Mesenchymal stem cell (in vitro differentiated cells and primary cell): ENCODE results near the gene PRKAG2.
"Not testable (repeated sequence)": the region's sequence is repeated elsewhere in the genome, so short reads cannot be mapped to it uniquely, and the experiment has no call there.

Source experiments
- DNase-seq: peaks from one replicate; pipeline ENCODE4 v3.0.0-alpha.2; 2013
- H2AFZ ChIP-seq: one replicate; pipeline ENCODE4 v1.6.1; 2013; ENCODE audit warnings: low read depth, mild to moderate bottlenecking, control low read depth, inconsistent platforms, low read length, moderate library complexity
- H2AK5ac ChIP-seq: 2 replicates; pipeline ENCODE4 v1.6.1; 2013; ENCODE audit warnings: low read length, moderate library complexity, mild to moderate bottlenecking, inconsistent platforms; ENCODE audit not compliant: severe bottlenecking
- H2BK120ac ChIP-seq: one replicate; pipeline ENCODE4 v1.6.1; 2013; ENCODE audit warnings: low read depth, mild to moderate bottlenecking, inconsistent platforms, low read length, moderate library complexity
- H2BK12ac ChIP-seq, 2 experiments: one replicate each; pipeline ENCODE4 v1.6.1; 2013; ENCODE audit warnings: inconsistent platforms in 2 of 2, low read length in 2 of 2, mild to moderate bottlenecking in 2 of 2, moderate library complexity in 2 of 2, control low read depth in 1 of 2
- H2BK15ac ChIP-seq: one replicate; pipeline ENCODE4 v1.6.1; 2013; ENCODE audit warnings: mild to moderate bottlenecking, low read depth, inconsistent platforms; ENCODE audit not compliant: poor library complexity, severe bottlenecking
- H2BK5ac ChIP-seq: 2 replicates; pipeline ENCODE4 v1.6.1; 2013; ENCODE audit warnings: low read depth, mild to moderate bottlenecking, low read length, control low read depth, inconsistent platforms; ENCODE audit not compliant: poor library complexity, severe bottlenecking
- H3K14ac ChIP-seq, 2 experiments: one replicate each; pipeline ENCODE4 v1.6.1; 2013; ENCODE audit warnings: inconsistent platforms in 2 of 2, low read length in 2 of 2, control low read depth in 1 of 2, mild to moderate bottlenecking in 1 of 2, moderate library complexity in 1 of 2
- H3K18ac ChIP-seq, 2 experiments: one replicate each; pipeline ENCODE4 v1.6.1; 2013; ENCODE audit warnings: inconsistent platforms in 2 of 2, low read length in 2 of 2, control low read depth in 1 of 2, low read depth in 1 of 2, mild to moderate bottlenecking in 1 of 2
- H3K23ac ChIP-seq, 2 experiments: one replicate each; pipeline ENCODE4 v1.6.1; 2013; ENCODE audit warnings: inconsistent platforms in 2 of 2, low read length in 2 of 2, mild to moderate bottlenecking in 2 of 2, moderate library complexity in 2 of 2, control low read depth in 1 of 2
- H3K27ac ChIP-seq: 2 replicates; pipeline ENCODE4 v1.5.1; 2013; ENCODE audit warnings: mild to moderate bottlenecking, moderate library complexity, low read length, control low read depth, inconsistent platforms; ENCODE audit not compliant: poor library complexity, severe bottlenecking
- H3K27me3 ChIP-seq, 2 experiments: 2 replicates each; pipeline versions ENCODE4 v1.6.1 to v1.7.0; 2013; ENCODE audit warnings: low read length in 2 of 2, mild to moderate bottlenecking in 2 of 2, moderate library complexity in 2 of 2, control low read depth in 1 of 2, inconsistent platforms in 1 of 2; ENCODE audit not compliant: control insufficient read depth in 1 of 2, insufficient read depth in 1 of 2
- H3K36me3 ChIP-seq, 2 experiments: 2 replicates each; pipeline versions ENCODE4 v1.6.1 to v1.7.0; 2013; ENCODE audit warnings: low read length in 2 of 2, control low read depth in 1 of 2, inconsistent platforms in 1 of 2, low read depth in 1 of 2, mild to moderate bottlenecking in 1 of 2; ENCODE audit not compliant: insufficient read depth in 2 of 2, control insufficient read depth in 1 of 2
- H3K4ac ChIP-seq, 2 experiments: one replicate each; pipeline ENCODE4 v1.6.1; 2013; ENCODE audit warnings: inconsistent platforms in 2 of 2, low read length in 2 of 2, mild to moderate bottlenecking in 2 of 2, moderate library complexity in 2 of 2, control low read depth in 1 of 2, low read depth in 1 of 2
- H3K4me1 ChIP-seq: 2 replicates; pipeline ENCODE4 v1.6.1; 2013; ENCODE audit warnings: low read depth, low read length, control low read depth; ENCODE audit not compliant: control insufficient read depth, insufficient read depth
- H3K4me2 ChIP-seq: 2 replicates; pipeline ENCODE4 v1.6.1; 2013; ENCODE audit warnings: low read length, mild to moderate bottlenecking, inconsistent platforms; ENCODE audit not compliant: poor library complexity, severe bottlenecking
- H3K4me3 ChIP-seq, 2 experiments: 2 replicates each; pipeline versions ENCODE4 v1.5.1 to v1.7.0; 2013; ENCODE audit warnings: low read length in 2 of 2, mild to moderate bottlenecking in 2 of 2, control low read depth in 1 of 2, low read depth in 1 of 2; ENCODE audit not compliant: insufficient read depth in 1 of 2
- H3K79me1 ChIP-seq: replicated peaks from 2 replicates; pipeline ENCODE4 v1.6.1; 2013; ENCODE audit warnings: mild to moderate bottlenecking, control low read depth, low read length, inconsistent platforms; ENCODE audit not compliant: poor library complexity, severe bottlenecking
- H3K9ac ChIP-seq: 2 replicates; pipeline ENCODE4 v1.7.0; 2013; ENCODE audit warnings: mild to moderate bottlenecking, low read length, moderate library complexity
- H3K9me3 ChIP-seq: 2 replicates; pipeline ENCODE4 v1.7.0; 2013; ENCODE audit warnings: mild to moderate bottlenecking, low read length; ENCODE audit not compliant: control insufficient read depth
- H4K8ac ChIP-seq: one replicate; pipeline ENCODE4 v1.6.1; 2013; ENCODE audit warnings: inconsistent platforms, mild to moderate bottlenecking, low read length, moderate library complexity
- H4K91ac ChIP-seq: one replicate; pipeline ENCODE4 v1.6.1; 2013; ENCODE audit warnings: mild to moderate bottlenecking, low read length, inconsistent platforms
- WGBS: methylation state at CpG from one replicate; pipeline ENCODE4 v1.1.7; 2013; ENCODE audit warnings: mixed read lengths; 5-methylcytosine and 5-hydroxymethylcytosine counted together

PRKAG2 gene

GRCh38 chr7:151797667-151798307 lies 79.1 kb downstream of the PRKAG2 start:
- not testable (repeated sequence) for H2BK15ac ChIP-seq, H3K27ac ChIP-seq, H3K4ac ChIP-seq, H2BK12ac ChIP-seq, H3K14ac ChIP-seq, H4K8ac ChIP-seq, H3K4me3 ChIP-seq, H2AFZ ChIP-seq, H3K4me1 ChIP-seq, H3K23ac ChIP-seq, H2BK5ac ChIP-seq, H3K79me1 ChIP-seq, H3K9me3 ChIP-seq, H4K91ac ChIP-seq, H3K4me2 ChIP-seq, H2BK120ac ChIP-seq, H2AK5ac ChIP-seq, H3K18ac ChIP-seq, H3K36me3 ChIP-seq, H3K27me3 ChIP-seq
- DNase-seq, result peak; percentile 35
- H3K9ac ChIP-seq, result peak overlapping the region; percentile 59
- 90% methylated on average over 11 of the region's 11 CpGs for WGBS

GRCh38 chr7:151796871-151797537 lies 79.9 kb downstream of the PRKAG2 start:
- Histone ChIP-seq H3K4ac (no peak overlapping the region), H2BK12ac (no peak overlapping the region), H3K4me2 (no peak overlapping the region), H3K27me3 (peaks cover under 1 to 9% of the 10 kb centered on the region in 2 experiments), H3K4me3 (no peak overlapping the region), H2AK5ac (no peak overlapping the region), H3K4me1 (peaks cover 5% of the 10 kb centered on the region), H3K14ac (no peak overlapping the region), H2BK120ac (no peak overlapping the region), H2BK15ac (no peak overlapping the region), H3K9me3 (no peaks in the 10 kb centered on the region), H4K8ac (no peak overlapping the region), H3K79me1 (no peaks in the 10 kb centered on the region), H3K23ac (no peak overlapping the region), H2BK5ac (no peak overlapping the region), H3K27ac (no peak overlapping the region), H2AFZ (no peak overlapping the region), H4K91ac (no peak overlapping the region), H3K36me3 (no peaks in the 10 kb centered on the region), H3K9ac (peak overlapping the region; percentile 59), H3K18ac (no peak overlapping the region)
- no peak for DNase-seq
- WGBS, result 83% methylated on average over 15 of the region's 17 CpGs

DNA sequence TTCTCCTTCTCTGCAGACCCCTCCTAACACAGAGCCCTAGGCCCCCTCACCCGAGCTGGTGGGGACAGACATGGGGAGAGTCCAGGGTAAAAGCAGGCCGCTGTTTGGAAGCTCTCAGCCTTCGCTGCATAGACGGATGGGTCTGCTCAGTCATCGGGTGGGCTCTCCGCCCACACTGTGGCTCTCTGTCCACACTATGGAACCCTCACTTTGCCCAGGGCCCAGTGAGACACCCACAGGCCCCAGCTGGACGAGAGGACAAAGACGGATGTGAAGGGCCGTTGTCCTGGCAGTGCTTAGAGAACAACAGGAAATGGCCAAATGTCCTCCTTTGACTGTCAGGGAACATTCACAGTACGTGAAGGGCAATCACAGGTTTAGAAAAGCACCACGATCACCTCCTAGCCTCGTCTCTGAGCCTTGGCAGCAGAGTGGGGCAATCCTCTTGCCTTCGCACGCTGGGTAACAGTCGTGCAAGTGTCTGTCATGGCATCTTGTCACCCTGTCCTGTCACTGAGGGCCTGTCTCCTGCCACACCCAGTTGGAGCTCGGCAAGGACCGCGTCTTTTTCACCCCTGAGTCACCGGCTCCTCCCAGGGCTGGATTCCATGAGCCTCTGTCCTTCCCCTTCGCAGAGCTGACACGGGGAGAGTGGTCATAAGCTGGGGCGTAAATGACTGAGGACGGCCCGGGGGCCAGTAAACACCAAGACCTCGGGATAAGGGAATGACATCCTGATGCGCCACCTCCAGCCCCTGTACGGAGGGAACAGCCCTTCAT lies 80.6 kb downstream of the PRKAG2 start:
- Histone ChIP-seq H2AFZ (no peak overlapping the region), H3K14ac (no peak overlapping the region), H3K4me3 (no peak overlapping the region), H2BK12ac (no peak overlapping the region), H3K9ac (no peak overlapping the region), H3K23ac (no peak overlapping the region), H2BK15ac (no peak overlapping the region), H4K91ac (no peak overlapping the region), H3K4ac (no peak overlapping the region), H2AK5ac (no peak overlapping the region), H3K27ac (no peak overlapping the region), H3K27me3 (peaks cover 0 to 8% of the 10 kb centered on the region in 2 experiments), H2BK120ac (no peak overlapping the region), H4K8ac (no peak overlapping the region), H3K79me1 (no peaks in the 10 kb centered on the region), H3K4me1 (peaks cover 5% of the 10 kb centered on the region), H2BK5ac (no peak overlapping the region), H3K4me2 (no peak overlapping the region), H3K36me3 (no peaks in the 10 kb centered on the region), H3K18ac (no peak overlapping the region), H3K9me3 (no peaks in the 10 kb centered on the region)
- DNase-seq, result no peak
- 89% methylated on average over 27 of the region's 27 CpGs for WGBS

- WGBS, result 91% methylated on average over 16 of the region's 20 CpGs
- Histone ChIP-seq H2BK15ac (peak overlapping the region; percentile 16), H3K4ac (no peak overlapping the region), H4K8ac (no peak overlapping the region), H3K18ac (no peak overlapping the region), H3K23ac (no peak overlapping the region), H2BK12ac (no peak overlapping the region), H3K9ac (no peak overlapping the region), H3K79me1 (no peaks in the 10 kb centered on the region), H3K4me3 (no peak overlapping the region), H3K27ac (no peak overlapping the region), H4K91ac (peak overlapping the region; percentile 35), H2AFZ (no peak overlapping the region), H2BK120ac (no peak overlapping the region), H3K27me3 (peaks cover 6 to 12% of the 10 kb centered on the region in 2 experiments), H3K4me1 (peaks cover 5% of the 10 kb centered on the region), H2AK5ac (no peak overlapping the region), H3K14ac (no peak overlapping the region), H2BK5ac (no peak overlapping the region), H3K9me3 (no peaks in the 10 kb centered on the region), H3K36me3 (no peaks in the 10 kb centered on the region), H3K4me2 (no peak overlapping the region)
- no peak for DNase-seq
These were observed 81.6 kb downstream of the PRKAG2 start for GRCh38 chr7:151795168-151795811.
